ENCODE data around the gene INHBC.

- no peak for TF ChIP-seq POLR2AphosphoS5 (IDR thresholded peaks at IDR 0.05; ENCODE audit: low read depth, low read length)
- TF ChIP-seq CTCF (IDR thresholded peaks at IDR 0.05) = no peak
- no peak for TF ChIP-seq REST (IDR thresholded peaks at IDR 0.05; ENCODE audit: insufficient read depth in 1 of 2, low read depth in 2 of 2, low read length in 1 of 2)
- TF ChIP-seq TCF7L2 (IDR thresholded peaks at IDR 0.05; ENCODE audit: low read depth, low read length) = no peak
These were observed 5.2 kb downstream of the INHBC start for GRCh38 chr12:57439762-57440266.
